Putamen (tissue), 1 donor: Measurements from ENCODE around the gene DAGLA.
"Not testable (repeated sequence)": the region's sequence is repeated elsewhere in the genome, so short reads cannot be mapped to it uniquely, and the experiment has no call there.

Experiments
- DNase-seq: peaks from one replicate; pipeline ENCODE4 v3.0.0-alpha.2; 2016; ENCODE audit warnings: low spot score

The DAGLA gene

GRCh38 chr11:61667684-61668305, 12.4 kb upstream of the DAGLA start:
- no peak for DNase-seq

- DNase-seq, result no peak
Observed at GRCh38 chr11:61669417-61669816, 10.8 kb upstream of the DAGLA start.

GRCh38 chr11:61670626-61671025, 9.6 kb upstream of the DAGLA start:
- no peak for DNase-seq

- no peak for DNase-seq
Observed at GRCh38 chr11:61671527-61671926, 8.7 kb upstream of the DAGLA start.

- not testable (repeated sequence) for DNase-seq
Observed at GRCh38 chr11:61673946-61674467, 6.2 kb upstream of the DAGLA start.

GRCh38 chr11:61675826-61676225, 4.4 kb upstream of the DAGLA start:
- no peak for DNase-seq

- DNase-seq, result no peak
Observed at GRCh38 chr11:61679296-61679695, 895 bp upstream of the DAGLA start.

- no peak for DNase-seq
Observed at GRCh38 chr11:61680622-61681221, 531 bp downstream of the DAGLA start.

- no peak for DNase-seq
Observed at GRCh38 chr11:61682093-61682732, 2.0 kb downstream of the DAGLA start.

GRCh38 chr11:61682906-61683675, 2.9 kb downstream of the DAGLA start:
- DNase-seq, result no peak

- DNase-seq, result no peak
Observed at GRCh38 chr11:61683961-61684869, 4.0 kb downstream of the DAGLA start.

- no peak for DNase-seq
Observed at GRCh38 chr11:61684870-61685616, 4.9 kb downstream of the DAGLA start.

GRCh38 chr11:61685617-61685967, 5.4 kb downstream of the DAGLA start:
- no peak for DNase-seq

GRCh38 chr11:61686066-61686465, 5.9 kb downstream of the DAGLA start:
- DNase-seq, result no peak

- no peak for DNase-seq
Observed at GRCh38 chr11:61686469-61686868, 6.3 kb downstream of the DAGLA start.

- DNase-seq, result no peak
Observed at GRCh38 chr11:61687420-61687819, 7.2 kb downstream of the DAGLA start.

- no peak for DNase-seq
Observed at GRCh38 chr11:61688365-61689163, 8.4 kb downstream of the DAGLA start.

GRCh38 chr11:61689164-61689496, 8.9 kb downstream of the DAGLA start:
- no peak for DNase-seq

GRCh38 chr11:61690706-61691379, 10.7 kb downstream of the DAGLA start:
- DNase-seq, result no peak
